ENCODE data around the gene SPATS2L.

SPATS2L gene

GRCh38 chr2:200416878-200417277 is 110.4 kb downstream of the SPATS2L start:
- H3K27me3 ChIP-seq, result no peaks in the 10 kb centered on the region
- no peak for DNase-seq
- H3K9me3 ChIP-seq, result no peaks in the 10 kb centered on the region
- H3K36me3 ChIP-seq, result peaks cover 47% of the 10 kb centered on the region
- H3K4me3 ChIP-seq (ENCODE audit: low read depth, low read length), result no peak overlapping the region
- H3K4me1 ChIP-seq, result peaks cover 44% of the 10 kb centered on the region
- TF ChIP-seq, protein P1, sequence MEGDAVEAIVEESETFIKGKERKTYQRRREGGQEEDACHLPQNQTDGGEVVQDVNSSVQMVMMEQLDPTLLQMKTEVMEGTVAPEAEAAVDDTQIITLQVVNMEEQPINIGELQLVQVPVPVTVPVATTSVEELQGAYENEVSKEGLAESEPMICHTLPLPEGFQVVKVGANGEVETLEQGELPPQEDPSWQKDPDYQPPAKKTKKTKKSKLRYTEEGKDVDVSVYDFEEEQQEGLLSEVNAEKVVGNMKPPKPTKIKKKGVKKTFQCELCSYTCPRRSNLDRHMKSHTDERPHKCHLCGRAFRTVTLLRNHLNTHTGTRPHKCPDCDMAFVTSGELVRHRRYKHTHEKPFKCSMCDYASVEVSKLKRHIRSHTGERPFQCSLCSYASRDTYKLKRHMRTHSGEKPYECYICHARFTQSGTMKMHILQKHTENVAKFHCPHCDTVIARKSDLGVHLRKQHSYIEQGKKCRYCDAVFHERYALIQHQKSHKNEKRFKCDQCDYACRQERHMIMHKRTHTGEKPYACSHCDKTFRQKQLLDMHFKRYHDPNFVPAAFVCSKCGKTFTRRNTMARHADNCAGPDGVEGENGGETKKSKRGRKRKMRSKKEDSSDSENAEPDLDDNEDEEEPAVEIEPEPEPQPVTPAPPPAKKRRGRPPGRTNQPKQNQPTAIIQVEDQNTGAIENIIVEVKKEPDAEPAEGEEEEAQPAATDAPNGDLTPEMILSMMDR (IDR thresholded peaks at IDR 0.05; ENCODE audit: low read depth, low read length), result no peak

- DNase-seq, result no peak
- Histone ChIP-seq H3K36me3 (peaks cover 50% of the 10 kb centered on the region), H3K4me3 (ENCODE audit: low read depth, low read length) (no peak overlapping the region), H3K27me3 (no peaks in the 10 kb centered on the region), H3K9me3 (no peaks in the 10 kb centered on the region), H3K4me1 (peaks cover 45% of the 10 kb centered on the region)
- TF ChIP-seq, protein P1 (IDR thresholded peaks at IDR 0.05; ENCODE audit: low read depth, low read length), result no peak
Observed at GRCh38 chr2:200417366-200417765, 110.9 kb downstream of the SPATS2L start.

GRCh38 chr2:200418399-200418798 is 111.9 kb downstream of the SPATS2L start:
- no peaks in the 10 kb centered on the region for H3K9me3 ChIP-seq
- DNase-seq, result no peak
- H3K4me1 ChIP-seq, result peaks cover 46% of the 10 kb centered on the region
- no peak overlapping the region for H3K4me3 ChIP-seq (ENCODE audit: low read depth, low read length)
- TF ChIP-seq, protein P1 (IDR thresholded peaks at IDR 0.05; ENCODE audit: low read depth, low read length), result no peak
- H3K36me3 ChIP-seq, result peaks cover 57% of the 10 kb centered on the region
- H3K27me3 ChIP-seq, result no peaks in the 10 kb centered on the region

DNA sequence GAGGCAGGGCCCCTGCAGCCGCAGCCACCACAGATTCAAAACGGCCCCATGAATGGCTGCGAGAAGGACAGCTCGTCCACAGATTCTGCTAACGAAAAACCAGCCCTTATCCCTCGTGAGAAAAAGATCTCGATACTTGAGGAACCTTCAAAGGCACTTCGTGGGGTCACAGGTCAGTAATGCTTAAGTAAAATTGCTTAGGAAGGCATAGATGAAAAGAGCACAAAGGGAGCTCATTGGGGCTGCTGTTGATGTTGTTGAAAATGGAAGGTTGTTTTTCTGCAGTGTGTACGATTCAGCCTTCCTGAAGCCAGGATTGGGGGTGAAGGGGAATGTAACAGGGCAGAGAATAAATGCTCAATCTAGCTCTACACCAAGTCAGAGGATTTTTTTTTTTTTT is 112.8 kb downstream of the SPATS2L start:
- Histone ChIP-seq H3K9me3 (no peaks in the 10 kb centered on the region), H3K4me3 (ENCODE audit: low read depth, low read length) (no peak overlapping the region), H3K36me3 (peaks cover 53% of the 10 kb centered on the region), H3K4me1 (peaks cover 43% of the 10 kb centered on the region), H3K27me3 (no peaks in the 10 kb centered on the region)
- TF ChIP-seq, protein P1 (IDR thresholded peaks at IDR 0.05; ENCODE audit: low read depth, low read length), result no peak
- DNase-seq, result no peak

DNA sequence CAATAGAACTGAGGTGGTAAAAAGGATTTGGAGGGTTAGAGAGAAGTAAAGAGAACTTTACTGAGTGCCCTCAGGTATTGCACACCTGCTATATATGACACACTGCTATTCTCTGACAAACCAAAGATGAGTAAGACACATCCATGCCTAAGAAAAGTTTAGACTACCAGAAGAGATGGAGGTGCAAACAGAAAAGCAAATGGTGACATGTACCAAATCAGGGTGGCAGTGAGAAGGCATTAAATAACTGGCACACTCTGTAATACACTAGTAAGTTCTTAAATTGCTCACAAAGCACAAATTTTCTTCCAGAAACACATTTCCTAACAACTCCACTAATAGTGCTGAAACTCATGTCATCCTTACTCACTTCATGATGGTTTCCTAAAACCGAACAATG is 114.8 kb downstream of the SPATS2L start:
- Histone ChIP-seq H3K36me3 (peaks cover 58% of the 10 kb centered on the region), H3K4me3 (ENCODE audit: low read depth, low read length) (no peak overlapping the region), H3K9me3 (no peaks in the 10 kb centered on the region), H3K27me3 (no peaks in the 10 kb centered on the region), H3K4me1 (peaks cover 38% of the 10 kb centered on the region)
- DNase-seq, result no peak
- TF ChIP-seq, protein P1 (IDR thresholded peaks at IDR 0.05; ENCODE audit: low read depth, low read length), result no peak

GRCh38 chr2:200422071-200422470 is 115.6 kb downstream of the SPATS2L start:
- H3K4me1 ChIP-seq, result peaks cover 34% of the 10 kb centered on the region
- no peak overlapping the region for H3K4me3 ChIP-seq (ENCODE audit: low read depth, low read length)
- H3K36me3 ChIP-seq, result peaks cover 50% of the 10 kb centered on the region
- no peak for DNase-seq
- H3K27me3 ChIP-seq, result no peaks in the 10 kb centered on the region
- TF ChIP-seq, protein P1 (IDR thresholded peaks at IDR 0.05; ENCODE audit: low read depth, low read length), result no peak
- no peaks in the 10 kb centered on the region for H3K9me3 ChIP-seq

Data from BE2C (cell line).